Caco-2 (cell line): ENCODE measurements around the gene ATP2C1. TPM values are rescaled to one million over a fixed set of nuclear protein-coding genes. Genes with fewer than 3 reads are reported as not detected.

Source experiments
- BruUV-seq: library from RNA; stranded (reverse); fragments of 400-500 nt; replicated peaks from 2 replicates; lab custom pipeline; 2021; lab: Mats Ljungman, UMichigan
- CTCF ChIA-PET: fragments of 300-600 bp; sonication (Branson Sonifier 250); formaldehyde crosslinking; loops from one replicate; lab custom pipeline; 2022; ENCODE audit warnings: antibody characterized with exemption; lab: Charles Lee
- POLR2A ChIA-PET: fragments of 300-600 bp; sonication (Branson Sonifier 250); formaldehyde crosslinking; loops from one replicate; lab custom pipeline; 2022; ENCODE audit warnings: antibody characterized with exemption; lab: Charles Lee
- DNase-seq, 2 experiments: peaks; one replicate each; pipeline versions ENCODE4 v3.0.0 to v3.0.0-alpha.2; 2020 to 2022
- H3K27me3 ChIP-seq: replicated peaks from 2 replicates; pipeline ENCODE4 v1.6.0; 2011; ENCODE audit warnings: low read length; ENCODE audit not compliant: control insufficient read depth, insufficient read depth
- H3K36me3 ChIP-seq: 2 replicates; pipeline ENCODE4 v1.5.1; 2011; ENCODE audit warnings: low read length; ENCODE audit not compliant: control insufficient read depth, insufficient read depth
- H3K4me1 ChIP-seq: fragments of 250-450 bp; sonication (Bioruptor Pico); 2 replicates; pipeline ENCODE4 v1.5.1; 2020; ENCODE audit warnings: mild to moderate bottlenecking
- H3K4me3 ChIP-seq: 2 replicates; pipeline ENCODE4 v1.5.1; 2011; ENCODE audit warnings: low read depth, mild to moderate bottlenecking, control low read depth, low read length
- H3K9me3 ChIP-seq: fragments of 250-450 bp; sonication (Bioruptor Pico); 2 replicates; pipeline ENCODE4 v1.5.1; 2020; ENCODE audit warnings: mild to moderate bottlenecking, moderate library complexity
- H3K27ac Mint-ChIP-seq: one replicate; pipeline ENCODE4 v1.8.0; 2022; ENCODE audit warnings: mixed read lengths; ENCODE audit not compliant: unreplicated experiment
- H3K27me3 Mint-ChIP-seq: one replicate; pipeline ENCODE4 v1.8.0; 2022; ENCODE audit warnings: mixed read lengths; ENCODE audit not compliant: insufficient read depth, unreplicated experiment
- H3K36me3 Mint-ChIP-seq: one replicate; pipeline ENCODE4 v1.8.0; 2022; ENCODE audit warnings: mild to moderate bottlenecking, mixed read lengths; ENCODE audit not compliant: insufficient read depth, unreplicated experiment
- H3K4me1 Mint-ChIP-seq: one replicate; pipeline ENCODE4 v1.8.0; 2022; ENCODE audit warnings: low read depth, mixed read lengths; ENCODE audit not compliant: unreplicated experiment
- H3K4me3 Mint-ChIP-seq: one replicate; pipeline ENCODE4 v1.8.0; 2022; ENCODE audit warnings: mild to moderate bottlenecking, moderate library complexity, mixed read lengths; ENCODE audit not compliant: unreplicated experiment
- H3K9me3 Mint-ChIP-seq: one replicate; pipeline ENCODE4 v1.8.0; 2022; ENCODE audit warnings: mixed read lengths; ENCODE audit not compliant: unreplicated experiment
- intact Hi-C: fragments of 100-400 bp; cut with micrococcal nuclease; formaldehyde crosslinking; loops from one replicate; pipeline ENCODE4 v1.10.0; 2022; ENCODE audit not compliant: unreplicated experiment
- total RNA-seq: library from RNA; stranded (reverse); gene quantifications from 2 replicates; pipeline ENCODE4 v1.2.3, GENCODE V29; 2022
- TF ChIP-seq, protein P1 (sequence below), 2 experiments: fragments of 200-600 bp in 1 of 2; IDR thresholded peaks; 1 replicate in 1 of 2; 2 replicates in 1 of 2; pipeline versions ENCODE4 v1.5.1 to v1.8.0; 2011 to 2022; ENCODE audit warnings: antibody characterized with exemption in 1 of 2, control low read depth in 1 of 2, inconsistent platforms in 1 of 2, low read depth in 1 of 2, low read length in 1 of 2, mild to moderate bottlenecking in 1 of 2, moderate library complexity in 1 of 2; ENCODE audit not compliant: insufficient read depth in 1 of 2, severe bottlenecking in 1 of 2, unreplicated experiment in 1 of 2

Gene ATP2C1
- total RNA-seq, 1 experiment from 2014 or later: 64.9 TPM

DNA sequence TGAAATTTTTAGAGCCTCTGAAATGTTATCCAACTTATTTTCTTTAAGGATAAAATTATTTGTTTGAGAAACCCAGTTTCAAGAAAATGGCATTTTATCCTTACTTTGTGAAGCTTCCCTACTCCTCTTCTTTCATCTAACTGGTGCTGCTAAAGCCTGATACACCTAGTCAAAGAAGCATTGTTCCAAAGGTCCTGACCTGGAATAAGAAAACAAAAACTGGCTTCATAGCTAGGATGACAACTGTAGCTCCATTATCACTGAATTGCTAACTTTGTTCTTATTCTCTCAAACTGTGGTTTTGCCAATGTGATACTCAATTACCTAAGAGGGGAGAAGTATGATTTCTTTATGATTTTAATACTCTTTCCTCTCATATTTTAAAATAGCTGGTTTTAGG, 27.6 kb upstream of the ATP2C1 start:
- no peaks in the 10 kb centered on the region for H3K36me3 Mint-ChIP-seq
- no peak overlapping the region for H3K27ac Mint-ChIP-seq
- Histone ChIP-seq H3K4me3 (no peak overlapping the region), H3K27me3 (no peaks in the 10 kb centered on the region), H3K36me3 (no peaks in the 10 kb centered on the region), H3K9me3 (no peaks in the 10 kb centered on the region), H3K4me1 (no peaks in the 10 kb centered on the region)
- CTCF ChIA-PET: no interaction called here
- no TSS peak for BruUV-seq
- H3K4me1 Mint-ChIP-seq: no peaks in the 10 kb centered on the region
- H3K27me3 Mint-ChIP-seq: no peaks in the 10 kb centered on the region
- no peak for DNase-seq
- TF ChIP-seq, protein P1, sequence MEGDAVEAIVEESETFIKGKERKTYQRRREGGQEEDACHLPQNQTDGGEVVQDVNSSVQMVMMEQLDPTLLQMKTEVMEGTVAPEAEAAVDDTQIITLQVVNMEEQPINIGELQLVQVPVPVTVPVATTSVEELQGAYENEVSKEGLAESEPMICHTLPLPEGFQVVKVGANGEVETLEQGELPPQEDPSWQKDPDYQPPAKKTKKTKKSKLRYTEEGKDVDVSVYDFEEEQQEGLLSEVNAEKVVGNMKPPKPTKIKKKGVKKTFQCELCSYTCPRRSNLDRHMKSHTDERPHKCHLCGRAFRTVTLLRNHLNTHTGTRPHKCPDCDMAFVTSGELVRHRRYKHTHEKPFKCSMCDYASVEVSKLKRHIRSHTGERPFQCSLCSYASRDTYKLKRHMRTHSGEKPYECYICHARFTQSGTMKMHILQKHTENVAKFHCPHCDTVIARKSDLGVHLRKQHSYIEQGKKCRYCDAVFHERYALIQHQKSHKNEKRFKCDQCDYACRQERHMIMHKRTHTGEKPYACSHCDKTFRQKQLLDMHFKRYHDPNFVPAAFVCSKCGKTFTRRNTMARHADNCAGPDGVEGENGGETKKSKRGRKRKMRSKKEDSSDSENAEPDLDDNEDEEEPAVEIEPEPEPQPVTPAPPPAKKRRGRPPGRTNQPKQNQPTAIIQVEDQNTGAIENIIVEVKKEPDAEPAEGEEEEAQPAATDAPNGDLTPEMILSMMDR (IDR thresholded peaks at IDR 0.05; ENCODE audit: insufficient read depth in 1 of 2, low read depth in 1 of 2, low read length in 1 of 2, severe bottlenecking in 1 of 2, unreplicated experiment in 1 of 2): no peak
- POLR2A ChIA-PET: no interaction called here
- H3K4me3 Mint-ChIP-seq: no peak overlapping the region
- intact Hi-C loops: no loop called here
- peaks cover 10% of the 10 kb centered on the region for H3K9me3 Mint-ChIP-seq

DNA sequence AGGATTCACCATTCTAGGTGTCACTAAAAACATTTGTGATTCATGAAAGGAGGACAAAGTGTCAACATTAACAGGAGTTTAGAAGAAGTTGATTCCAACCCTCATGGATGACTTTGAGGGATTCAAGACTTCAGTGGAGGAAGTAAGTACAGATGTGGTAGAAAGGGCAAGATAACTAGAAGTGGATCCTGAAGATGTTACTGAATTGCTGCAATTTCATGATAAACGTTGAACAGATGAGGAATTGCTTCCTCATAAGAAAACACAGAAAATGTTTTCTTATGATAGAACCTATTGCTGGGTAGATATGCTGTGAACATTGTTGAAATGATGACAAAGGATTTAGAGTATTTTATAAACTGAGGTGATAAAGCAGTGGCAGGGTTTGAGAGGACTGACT, 23.5 kb upstream of the ATP2C1 start:
- H3K9me3 Mint-ChIP-seq: peaks cover 10% of the 10 kb centered on the region
- H3K27ac Mint-ChIP-seq: no peak overlapping the region
- no peaks in the 10 kb centered on the region for H3K4me1 Mint-ChIP-seq
- BruUV-seq: no TSS peak
- no peaks in the 10 kb centered on the region for H3K4me1 ChIP-seq
- no peaks in the 10 kb centered on the region for H3K9me3 ChIP-seq
- no peak for DNase-seq
- POLR2A ChIA-PET: no interaction called here
- H3K27me3 ChIP-seq: no peaks in the 10 kb centered on the region
- intact Hi-C loops: no loop called here
- no peaks in the 10 kb centered on the region for H3K36me3 ChIP-seq
- no peak overlapping the region for H3K4me3 Mint-ChIP-seq
- CTCF ChIA-PET: no interaction called here
- TF ChIP-seq, protein P1 (IDR thresholded peaks at IDR 0.05; ENCODE audit: insufficient read depth in 1 of 2, low read depth in 1 of 2, low read length in 1 of 2, severe bottlenecking in 1 of 2, unreplicated experiment in 1 of 2): no peak
- H3K27me3 Mint-ChIP-seq: peaks cover 3% of the 10 kb centered on the region
- no peak overlapping the region for H3K4me3 ChIP-seq
- H3K36me3 Mint-ChIP-seq: no peaks in the 10 kb centered on the region

DNA sequence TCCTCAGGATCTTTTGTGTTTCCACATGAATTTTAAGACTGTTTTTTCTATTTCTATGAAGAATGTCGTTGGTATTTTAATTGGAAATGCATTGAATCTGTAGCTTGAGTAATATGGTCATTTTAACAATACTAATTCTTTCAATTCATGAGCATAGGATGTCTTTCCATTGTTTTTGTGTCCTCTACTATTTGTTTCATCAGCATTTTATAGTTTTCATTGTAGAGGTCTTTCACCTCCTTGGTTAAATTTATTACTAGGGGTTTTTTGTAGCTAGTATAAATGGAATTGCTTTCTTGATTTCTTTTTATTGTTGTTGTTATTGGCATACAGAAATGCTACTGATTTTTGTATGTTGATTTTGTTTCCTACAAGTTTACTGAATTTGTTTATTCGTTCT, 17.3 kb upstream of the ATP2C1 start:
- Histone ChIP-seq H3K9me3 (peaks cover 6% of the 10 kb centered on the region), H3K27me3 (no peaks in the 10 kb centered on the region), H3K4me3 (no peak overlapping the region), H3K4me1 (no peaks in the 10 kb centered on the region), H3K36me3 (no peaks in the 10 kb centered on the region)
- H3K27ac Mint-ChIP-seq: no peak overlapping the region
- BruUV-seq: no TSS peak
- no peak overlapping the region for H3K4me3 Mint-ChIP-seq
- intact Hi-C loops: no loop called here
- DNase-seq: no peak
- H3K27me3 Mint-ChIP-seq: peaks cover 10% of the 10 kb centered on the region
- no peaks in the 10 kb centered on the region for H3K36me3 Mint-ChIP-seq
- POLR2A ChIA-PET: no interaction called here
- no peaks in the 10 kb centered on the region for H3K9me3 Mint-ChIP-seq
- H3K4me1 Mint-ChIP-seq: no peaks in the 10 kb centered on the region
- CTCF ChIA-PET: no interaction called here
- TF ChIP-seq, protein P1 (IDR thresholded peaks at IDR 0.05; ENCODE audit: insufficient read depth in 1 of 2, low read depth in 1 of 2, low read length in 1 of 2, severe bottlenecking in 1 of 2, unreplicated experiment in 1 of 2): no peak
